GM18517 (cell line): ENCODE data around the gene CMTR1.
"Not testable (repeated sequence)": the region's sequence is repeated elsewhere in the genome, so short reads cannot be mapped to it uniquely, and the experiment has no call there.

ENCODE experiments used
- ATAC-seq: cut with Tn5 transposase; IDR thresholded peaks from one replicate; pipeline ENCODE4 v1.9.1; 2021; ENCODE audit warnings: mild to moderate bottlenecking, moderate library complexity; ENCODE audit not compliant: unreplicated experiment

The CMTR1 gene

DNA sequence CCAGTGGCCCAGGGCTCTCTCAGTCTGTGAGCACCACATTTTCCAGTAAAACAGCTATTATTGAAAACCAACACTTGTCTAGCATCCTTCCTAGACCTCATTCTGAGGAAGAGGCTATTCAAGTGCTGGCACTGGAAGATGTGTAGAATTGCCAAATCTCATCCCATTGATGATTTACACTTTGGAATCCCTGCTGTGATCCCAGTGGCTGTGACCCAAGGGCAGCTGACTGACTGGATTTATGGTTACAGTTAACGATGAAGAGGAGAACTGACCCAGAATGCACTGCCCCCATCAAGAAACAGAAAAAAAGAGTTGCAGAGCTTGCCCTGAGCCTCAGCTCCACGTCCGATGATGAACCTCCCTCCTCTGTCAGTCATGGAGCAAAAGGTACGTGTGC is 2.4 kb downstream of the CMTR1 start:
- no peak for ATAC-seq

DNA sequence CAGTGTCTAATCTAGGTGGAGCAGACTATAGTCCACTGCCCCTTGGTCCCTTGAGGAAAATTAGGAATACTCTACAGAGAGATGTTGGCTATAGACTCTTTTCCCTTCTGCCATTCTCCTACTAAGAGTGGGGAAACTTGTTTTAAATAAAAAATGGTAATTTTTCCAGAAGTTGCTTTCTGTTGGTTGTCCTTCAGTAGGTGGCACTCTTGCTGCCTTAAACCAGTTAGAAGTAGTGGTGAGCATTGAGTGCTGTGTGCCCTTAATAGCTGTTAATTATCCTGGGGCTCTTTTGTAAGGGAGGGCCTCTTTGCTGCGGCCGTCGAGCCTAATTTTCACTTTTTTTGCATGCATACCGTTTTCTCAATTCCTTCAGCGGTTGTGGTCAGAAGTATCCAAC is 2.8 kb downstream of the CMTR1 start:
- ATAC-seq = no peak

DNA sequence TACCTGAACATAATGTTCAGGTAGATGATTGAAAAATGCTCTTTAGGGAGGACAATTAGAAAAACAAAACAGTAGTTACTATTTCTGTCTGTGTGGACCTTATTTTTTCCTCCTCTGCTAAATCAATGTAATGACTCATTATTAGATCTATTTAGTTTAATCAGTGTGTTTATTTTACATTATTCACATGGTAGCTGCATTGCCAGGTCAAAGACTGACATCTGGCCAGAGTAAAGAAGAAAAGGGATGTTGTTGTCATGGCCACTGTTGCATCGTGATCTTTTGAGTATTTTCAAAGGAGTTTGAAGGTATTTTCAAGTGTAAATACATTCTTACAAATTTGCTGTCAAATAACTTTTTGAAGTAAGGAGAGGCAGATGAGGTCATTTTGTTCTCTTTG is 5.9 kb downstream of the CMTR1 start:
- no peak for ATAC-seq

DNA sequence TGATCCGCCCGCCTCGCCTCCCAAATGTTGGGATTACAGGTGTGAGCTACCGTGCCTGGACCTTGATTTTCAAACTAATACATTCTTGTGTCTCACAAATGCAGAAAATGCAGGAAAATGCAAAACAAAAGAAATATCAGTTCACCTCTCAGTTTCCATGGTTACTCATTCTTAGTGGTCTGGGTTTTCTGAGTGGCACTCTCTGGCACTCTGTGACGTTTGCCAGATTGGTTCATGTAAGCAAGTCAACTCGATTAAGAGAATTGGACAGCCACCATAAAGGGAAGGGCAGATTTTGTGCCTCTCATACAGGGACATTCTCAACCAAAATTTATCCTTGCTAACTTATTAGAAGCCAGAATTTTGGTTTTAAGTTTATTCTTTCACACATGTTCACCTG is 8.6 kb downstream of the CMTR1 start:
- ATAC-seq = no peak

DNA sequence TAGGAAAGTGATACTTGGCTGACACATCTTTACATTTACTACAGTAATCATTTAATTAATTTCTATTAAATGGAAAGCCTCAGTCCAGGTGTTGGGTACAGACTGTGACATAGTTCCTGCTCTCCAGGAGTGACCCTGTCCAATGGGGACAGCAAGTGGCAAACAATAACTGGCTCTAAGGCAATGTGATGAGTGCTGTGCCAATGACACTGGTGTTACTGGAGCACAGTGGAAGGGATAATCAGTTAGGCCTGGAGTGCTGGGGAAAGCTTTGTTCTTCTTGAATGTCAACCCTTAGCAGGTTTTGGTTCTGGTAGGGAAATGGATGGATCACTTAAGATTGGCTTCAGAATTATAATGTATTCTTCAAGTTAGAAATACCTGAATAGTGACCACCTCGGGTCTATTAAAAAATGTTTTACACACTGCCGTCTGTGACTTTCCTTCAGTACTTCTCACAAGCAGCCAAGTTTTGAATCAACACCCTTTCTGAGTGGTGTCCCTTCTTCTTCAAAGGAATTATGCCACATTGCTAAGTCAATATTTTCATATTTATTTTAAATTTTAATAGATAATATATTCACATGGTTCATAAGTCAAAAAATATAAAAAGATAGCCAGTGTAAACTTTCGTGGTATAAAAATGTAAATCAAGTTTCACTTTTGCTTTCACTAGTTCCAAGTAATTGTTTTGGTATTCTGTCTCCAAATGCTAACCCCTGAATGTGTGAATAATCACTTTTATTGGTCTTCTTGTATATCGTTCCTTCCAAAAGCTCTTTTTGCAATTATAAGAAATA is 9.6 kb downstream of the CMTR1 start:
- no peak for ATAC-seq

DNA sequence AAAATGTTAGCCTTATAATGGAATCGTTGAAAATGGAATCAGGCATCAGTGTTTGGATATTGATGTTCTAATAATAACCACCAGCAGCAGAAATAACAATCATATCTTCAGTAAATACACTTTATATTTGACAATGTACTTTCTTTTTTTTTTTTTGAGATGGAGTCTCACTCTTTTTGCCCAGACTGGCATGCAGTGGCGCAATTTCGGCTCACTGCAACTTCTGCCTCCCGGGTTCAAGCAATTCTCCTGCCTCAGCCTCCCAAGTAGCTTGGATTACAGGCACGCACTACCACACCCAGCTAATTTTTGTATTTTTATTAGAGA is 10.2 kb downstream of the CMTR1 start:
- not testable (repeated sequence) for ATAC-seq

DNA sequence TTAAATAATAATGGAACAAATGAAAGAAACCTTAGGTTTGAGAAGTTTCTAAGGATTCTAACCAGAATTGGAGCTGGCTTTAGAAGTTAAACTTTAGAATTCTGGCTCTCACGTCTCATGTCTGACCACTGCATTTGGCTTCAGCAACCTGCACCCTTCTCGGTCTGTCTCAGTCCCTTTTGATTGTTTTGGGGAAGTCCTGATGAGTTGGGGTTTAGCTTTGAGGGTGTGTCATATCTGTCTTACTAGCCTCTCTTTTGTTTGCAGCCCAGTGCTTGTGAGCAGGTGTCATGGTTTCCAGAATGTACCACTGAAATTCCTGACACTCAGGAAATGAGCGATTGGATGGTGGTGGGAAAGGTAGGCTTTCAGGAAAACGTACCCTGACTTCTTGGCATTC is 17.0 kb downstream of the CMTR1 start:
- no peak for ATAC-seq

DNA sequence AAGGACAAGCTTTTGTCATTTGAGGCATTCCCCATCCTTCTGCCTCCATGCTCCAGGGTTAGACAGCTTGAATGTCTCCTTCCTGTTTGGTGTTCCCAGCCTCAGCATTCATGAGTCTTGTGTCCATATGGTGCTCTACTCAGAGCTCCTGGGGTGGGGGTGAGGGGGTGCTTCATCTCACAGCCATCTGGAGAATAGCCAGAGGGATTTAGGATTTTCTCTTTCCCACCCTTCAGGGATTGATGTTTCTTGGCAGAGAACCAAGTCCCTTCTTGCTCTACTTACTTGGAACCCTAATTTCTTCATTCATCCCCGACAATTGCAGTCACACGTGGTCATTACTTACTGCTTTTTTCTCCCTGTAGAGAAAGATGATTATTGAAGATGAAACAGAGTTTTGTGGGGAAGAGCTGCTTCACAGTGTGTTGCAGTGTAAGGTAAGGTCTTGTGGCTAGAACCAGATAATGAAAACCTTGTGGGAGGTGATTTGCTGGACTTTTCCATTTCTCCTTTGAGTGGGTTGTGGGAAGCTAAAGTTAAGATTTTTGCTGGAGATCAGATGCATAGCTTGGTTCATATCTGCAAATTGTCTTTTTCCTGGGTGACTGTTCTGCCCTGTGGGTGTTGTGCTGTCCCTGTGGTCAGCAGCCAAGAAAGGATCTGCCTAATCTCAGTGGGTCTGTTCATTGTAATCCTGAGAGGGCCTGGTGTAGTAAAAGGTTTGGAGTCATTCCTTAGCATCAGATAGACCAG is 18.6 kb downstream of the CMTR1 start:
- no peak for ATAC-seq

DNA sequence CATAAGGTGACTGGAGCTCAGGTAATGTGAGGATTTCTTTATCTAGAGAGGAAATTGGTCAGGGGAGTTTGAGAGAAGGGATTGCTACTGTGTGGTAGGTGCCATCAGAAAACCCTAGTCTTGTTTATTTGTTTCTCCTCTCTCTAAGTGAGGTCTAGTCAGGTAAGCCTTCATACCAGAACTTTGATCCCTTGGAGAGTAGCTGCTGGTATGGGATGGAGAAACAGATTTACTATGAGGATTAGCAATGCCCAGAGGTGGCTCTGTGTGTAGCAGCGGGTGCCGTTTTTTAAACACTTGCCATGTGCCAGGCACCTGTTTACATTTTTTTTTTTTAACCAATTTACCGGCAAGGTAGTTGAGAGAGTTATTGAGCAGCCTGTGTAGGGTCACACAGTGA is 19.5 kb downstream of the CMTR1 start:
- ATAC-seq = no peak

DNA sequence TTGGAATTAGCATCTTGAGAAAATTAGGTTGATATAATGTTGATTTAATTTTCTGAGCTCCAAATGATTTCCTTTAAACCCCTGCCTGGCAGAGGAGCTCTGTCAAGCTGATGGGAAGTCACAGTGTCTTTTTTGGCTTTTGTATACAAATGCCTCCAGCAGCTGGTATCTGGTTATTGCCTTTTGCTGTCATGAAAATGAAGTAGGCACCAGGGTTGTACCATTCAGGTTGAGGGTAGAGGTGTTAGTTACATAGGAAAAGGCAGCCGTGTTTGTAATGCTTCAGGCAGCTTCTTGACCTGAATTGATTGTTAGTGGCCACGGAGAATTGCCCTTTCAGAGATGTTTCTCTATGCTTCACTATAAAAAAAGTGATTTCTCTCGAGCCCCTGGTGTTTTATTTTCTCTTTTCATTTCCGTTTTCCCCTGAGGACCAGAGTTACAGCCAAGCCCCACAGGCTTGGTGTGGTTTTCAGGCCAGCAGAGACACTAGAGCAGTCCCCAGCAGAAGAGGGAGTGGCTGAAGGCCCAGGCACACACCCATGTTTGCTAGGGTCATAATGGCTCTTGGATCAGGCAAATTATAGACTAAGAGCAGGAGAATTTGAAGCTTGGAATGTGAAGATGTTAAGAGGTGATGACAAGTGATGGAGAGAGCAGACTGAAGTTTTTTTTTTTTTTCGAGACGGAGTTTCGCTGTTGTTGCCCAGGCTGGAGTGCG is 21.6 kb downstream of the CMTR1 start:
- no peak for ATAC-seq

DNA sequence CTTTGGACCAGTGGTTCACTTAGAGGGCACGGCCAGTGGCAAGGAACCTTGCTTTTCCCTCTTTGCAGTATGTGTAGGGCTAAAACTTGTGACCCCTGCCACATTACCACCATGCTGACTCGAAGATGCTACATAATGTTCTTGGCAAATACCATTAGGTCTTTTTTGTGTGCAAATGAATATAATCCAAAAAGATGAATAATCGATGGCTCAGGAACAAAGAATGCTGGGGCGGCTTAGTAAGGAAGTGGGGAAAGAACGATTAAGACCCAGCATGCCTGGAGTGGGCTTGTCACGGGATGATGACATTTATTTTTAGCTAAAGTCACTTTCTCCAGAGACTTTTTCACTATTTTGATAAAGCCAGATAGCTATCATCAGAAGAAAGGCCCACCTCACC is 23.1 kb downstream of the CMTR1 start:
- no peak for ATAC-seq

DNA sequence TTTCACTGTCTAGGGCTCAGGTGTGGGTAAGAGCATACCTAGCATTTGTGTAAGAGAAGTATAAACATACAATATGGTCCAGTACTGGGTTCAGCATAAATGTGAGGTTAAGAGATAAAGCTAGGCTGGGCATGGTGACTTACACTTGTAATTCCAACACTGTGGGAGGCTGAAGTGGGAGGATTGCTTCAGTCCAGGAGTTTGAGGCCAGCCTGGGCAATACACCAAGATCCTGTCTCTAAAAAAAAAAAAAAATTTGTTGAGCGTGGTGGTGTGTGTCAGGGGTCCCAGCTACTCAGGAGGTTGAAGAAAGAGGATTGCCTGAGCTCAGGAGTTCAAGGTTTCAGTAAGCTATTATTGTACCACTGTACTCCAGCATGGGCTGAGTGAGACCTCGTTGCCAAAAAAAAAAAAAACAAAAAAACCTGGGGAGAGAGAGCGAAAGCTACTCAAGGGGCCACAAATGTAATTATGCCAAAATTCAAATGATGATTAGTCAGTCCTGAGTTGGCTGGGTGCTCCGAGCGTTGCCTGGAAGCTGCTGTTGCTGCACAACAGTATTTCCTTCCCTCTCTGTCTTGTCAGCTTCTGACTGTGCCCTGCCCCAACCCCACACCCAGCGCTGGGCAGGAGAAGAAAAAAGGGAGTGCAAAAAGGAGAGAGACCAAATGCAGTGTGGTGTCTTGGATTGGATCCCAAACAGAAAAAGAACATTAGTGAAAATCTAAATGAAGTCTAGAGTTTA is 24.0 kb downstream of the CMTR1 start:
- no peak for ATAC-seq

DNA sequence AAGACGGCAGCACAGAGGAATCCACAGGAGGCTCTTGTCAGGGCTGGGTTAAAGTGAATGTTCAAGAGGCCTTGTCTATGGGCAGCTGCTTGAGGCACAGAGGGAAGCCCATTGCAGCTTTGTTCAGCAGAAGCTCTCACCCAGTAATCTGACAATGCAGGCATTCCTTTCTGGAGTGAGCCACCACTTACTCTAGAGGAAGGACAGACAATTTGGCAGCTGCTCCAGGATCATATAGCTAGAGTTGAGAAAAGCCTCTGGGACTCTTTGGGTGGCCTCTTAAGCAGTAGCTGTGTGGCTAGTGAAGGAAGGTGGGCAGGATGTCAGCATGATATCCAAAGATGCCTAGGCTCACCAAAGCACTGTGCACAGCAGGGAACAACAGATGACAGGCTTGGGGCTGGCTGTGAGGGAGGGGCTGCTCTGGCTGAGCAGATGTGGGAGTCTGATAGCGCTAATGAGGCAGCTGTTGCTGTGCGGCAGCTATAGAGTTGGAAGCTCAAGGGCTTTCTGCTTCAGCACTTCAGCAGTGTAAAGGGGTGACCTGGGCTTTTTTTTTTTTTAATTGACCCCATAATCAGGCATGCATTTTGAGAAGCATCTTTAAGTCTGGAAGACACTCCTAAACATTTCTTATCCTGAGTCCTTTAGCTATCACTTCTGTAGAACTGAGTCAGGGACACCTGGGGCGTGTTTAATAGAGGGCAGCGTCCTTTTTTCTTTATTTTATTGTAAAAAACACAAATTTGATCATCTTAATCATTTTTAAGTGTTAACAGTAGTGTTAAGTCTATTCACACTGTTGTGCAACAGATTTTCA is 27.2 kb downstream of the CMTR1 start:
- no peak for ATAC-seq

DNA sequence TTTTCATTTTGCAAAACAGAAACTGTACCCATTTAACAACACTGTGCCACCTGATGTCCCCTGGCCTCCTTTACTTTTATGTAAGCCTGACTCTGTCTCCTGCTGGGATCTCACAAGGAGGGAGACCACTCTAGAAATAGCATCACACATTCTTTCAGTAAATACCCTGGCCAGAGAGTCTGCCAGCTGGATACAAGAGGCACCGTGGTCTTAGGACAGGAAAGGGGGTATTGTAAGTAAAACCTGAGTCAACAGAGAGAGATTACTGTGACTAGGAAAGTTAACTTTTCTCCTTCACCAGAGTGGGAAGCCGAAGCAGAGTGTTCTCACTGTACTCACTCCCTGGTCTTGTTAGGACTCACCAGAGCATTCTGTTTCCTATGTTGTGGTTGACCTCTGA is 27.8 kb downstream of the CMTR1 start:
- no peak for ATAC-seq

DNA sequence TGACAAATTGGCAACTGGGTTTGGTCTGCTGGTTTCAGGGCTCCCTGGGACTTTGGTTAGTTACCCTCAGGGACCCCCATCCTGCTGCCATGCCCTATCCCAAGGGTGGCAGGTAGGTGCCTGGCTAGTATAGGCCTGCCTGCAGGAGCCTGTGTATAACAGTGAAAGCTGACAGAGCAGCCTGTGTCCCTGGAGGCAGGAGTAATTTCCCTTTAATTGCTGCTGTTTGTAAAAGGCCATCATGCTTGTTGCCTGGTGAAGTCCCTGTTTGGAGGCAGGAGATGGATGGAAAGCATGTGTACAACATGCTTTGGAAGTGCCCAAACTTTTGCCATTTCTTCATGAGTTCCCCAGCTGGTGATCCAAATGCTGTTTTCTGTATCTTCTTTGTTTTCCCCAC is 30.1 kb downstream of the CMTR1 start:
- no peak for ATAC-seq

DNA sequence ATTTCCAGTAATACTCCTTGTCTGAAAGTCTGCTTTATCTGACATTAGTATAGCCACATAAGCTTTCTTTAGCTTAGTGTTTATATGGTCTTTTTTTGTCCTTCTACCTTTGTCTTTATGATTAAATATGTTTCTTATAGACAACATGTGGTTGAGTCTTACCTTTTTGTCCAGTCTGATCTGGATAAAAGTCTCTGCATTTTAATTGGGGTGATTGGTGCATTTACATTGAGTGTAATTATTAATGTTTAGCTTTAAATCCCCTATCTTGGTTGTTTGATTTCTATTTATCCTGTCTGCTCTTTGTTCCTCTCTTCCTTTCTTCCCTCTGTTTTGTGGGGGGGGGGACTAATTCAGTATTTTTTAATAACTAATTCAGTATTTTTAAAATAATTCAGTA is 34.7 kb downstream of the CMTR1 start:
- ATAC-seq = no peak

DNA sequence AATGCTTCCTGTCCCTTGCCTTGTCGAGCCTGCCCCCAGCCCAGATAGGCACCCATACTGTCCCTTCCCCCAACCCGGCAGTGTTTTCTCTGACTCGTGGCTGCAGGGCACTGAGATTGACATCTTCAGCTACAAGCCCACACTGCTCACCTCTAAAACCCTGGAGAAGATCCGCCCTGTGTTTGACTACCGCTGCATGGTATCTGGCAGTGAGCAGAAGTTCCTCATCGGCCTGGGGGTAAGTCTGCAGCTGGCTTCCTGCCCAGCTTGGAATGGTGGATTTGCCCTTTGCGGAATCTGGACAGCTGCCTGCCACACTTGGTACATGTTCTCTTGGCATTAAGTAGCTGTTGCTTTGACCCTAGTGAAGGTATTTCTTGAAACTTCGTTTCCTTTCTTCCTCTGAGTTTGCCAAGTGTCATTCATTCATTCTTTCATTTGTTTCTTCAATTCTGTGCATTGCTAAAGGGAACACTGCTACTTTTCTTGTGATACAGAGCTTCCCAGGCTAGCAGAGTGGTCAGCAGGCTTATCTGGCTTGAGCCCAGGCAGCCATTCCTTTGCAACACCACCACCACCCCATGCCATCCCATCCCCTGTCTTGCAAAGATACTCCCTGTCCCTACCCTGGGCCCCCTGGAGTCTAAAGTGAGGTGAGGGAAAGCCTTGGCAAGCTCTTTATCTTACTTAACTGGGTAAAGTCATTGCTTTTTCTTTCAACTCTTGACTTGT is 40.5 kb downstream of the CMTR1 start:
- ATAC-seq = no peak

DNA sequence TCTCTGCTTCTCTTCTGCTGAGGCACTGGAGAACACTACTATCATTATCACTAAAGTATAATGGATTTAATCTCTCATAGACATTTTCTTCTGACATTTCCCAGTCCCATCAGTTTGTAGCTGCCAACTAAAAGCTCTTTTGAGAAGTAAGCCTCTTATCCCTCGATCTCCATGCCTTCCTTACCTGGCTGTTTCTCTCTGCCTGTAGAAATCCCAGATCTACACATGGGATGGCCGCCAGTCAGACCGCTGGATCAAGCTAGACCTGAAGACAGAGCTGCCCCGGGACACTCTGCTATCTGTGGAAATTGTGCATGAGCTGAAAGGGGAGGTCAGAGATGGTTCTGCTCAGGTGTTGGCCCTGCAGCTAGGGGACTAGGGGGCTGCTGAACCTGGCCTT is 41.3 kb downstream of the CMTR1 start:
- no peak for ATAC-seq

DNA sequence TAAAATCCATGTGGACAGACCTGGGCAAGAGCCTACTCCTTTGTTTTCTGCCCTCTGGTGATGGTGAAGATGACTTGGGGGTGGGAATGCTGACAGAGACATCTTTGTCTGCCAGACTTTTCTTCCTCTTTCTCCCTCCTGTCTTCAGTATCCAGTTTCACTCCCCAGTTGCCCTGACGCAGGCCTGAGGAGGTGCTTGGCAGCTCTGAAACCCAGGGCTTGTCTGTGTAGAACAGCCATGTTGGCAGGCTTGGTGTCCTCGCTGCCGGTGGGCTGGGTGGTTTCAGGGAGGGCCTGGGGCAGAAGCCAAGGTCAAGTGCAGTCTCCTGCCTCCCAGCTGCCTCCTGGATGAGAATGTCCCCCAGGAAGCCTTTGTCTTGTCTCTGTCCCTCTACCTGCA is 44.2 kb downstream of the CMTR1 start:
- ATAC-seq = no peak
